Measurements from ENCODE around the gene PPM1H.

PPM1H gene

DNA sequence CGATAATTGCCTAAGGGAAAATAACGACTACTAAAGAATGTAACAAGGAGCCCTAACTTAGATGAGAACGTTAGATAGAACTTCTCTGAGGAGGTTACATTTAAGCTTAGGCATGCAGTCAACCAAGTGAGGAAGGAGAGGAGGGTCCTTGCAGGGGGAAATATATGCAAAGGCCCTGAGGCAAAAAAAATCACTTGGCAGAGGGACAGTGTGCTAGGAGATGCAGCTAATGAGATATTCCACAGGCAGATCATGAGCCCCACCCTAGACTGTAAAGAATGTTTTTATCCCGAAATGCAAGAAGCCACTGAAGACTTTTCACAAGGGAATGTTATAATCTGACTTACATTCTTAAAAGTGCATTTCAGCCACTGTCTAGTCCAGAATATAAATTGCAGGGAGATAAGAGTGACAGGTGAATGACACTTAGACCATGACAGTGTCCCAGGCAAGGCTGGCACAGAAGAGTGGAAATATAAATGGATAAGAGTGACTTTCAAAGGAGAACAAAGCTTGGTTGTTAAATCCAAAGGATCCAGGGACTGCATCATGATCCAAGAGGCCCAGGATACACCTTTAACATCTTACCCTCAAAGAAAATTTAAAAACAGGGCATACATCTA is 61.0 kb downstream of the PPM1H start:
- DNase-seq (ENCODE audit: low spot score): no peak

DNA sequence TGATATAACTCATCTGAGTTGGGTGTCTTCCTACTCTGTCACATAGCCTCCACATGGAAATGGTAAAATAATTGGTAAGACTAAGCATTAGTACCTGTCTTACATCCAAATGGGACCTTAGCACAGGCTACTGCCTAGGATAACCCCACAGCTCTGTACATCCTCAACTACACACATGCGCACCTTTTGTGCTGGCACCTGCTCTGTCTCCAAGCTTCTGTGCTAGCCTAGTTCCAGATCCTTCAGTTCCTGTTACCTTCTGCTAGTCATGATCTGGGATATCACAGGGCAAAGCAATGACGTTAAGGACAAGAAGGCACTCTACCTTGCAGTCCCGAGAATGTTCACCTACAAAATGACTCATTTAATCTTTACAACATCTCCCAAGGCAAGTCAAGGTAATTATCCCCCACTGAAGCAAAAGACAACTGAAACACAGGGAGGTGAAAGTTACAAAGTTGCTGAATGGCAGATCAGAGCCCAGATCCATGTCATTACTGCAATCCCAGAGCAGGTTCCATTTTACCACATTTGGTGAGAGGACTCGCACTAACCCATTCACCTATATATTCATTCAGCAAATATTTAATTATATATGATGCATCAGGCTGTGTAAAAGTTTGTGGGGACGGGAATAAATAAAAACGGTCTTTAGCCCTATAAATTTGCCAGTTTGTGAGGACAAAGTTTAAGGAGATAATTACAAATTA is 61.7 kb downstream of the PPM1H start:
- DNase-seq (ENCODE audit: low spot score): no peak

DNA sequence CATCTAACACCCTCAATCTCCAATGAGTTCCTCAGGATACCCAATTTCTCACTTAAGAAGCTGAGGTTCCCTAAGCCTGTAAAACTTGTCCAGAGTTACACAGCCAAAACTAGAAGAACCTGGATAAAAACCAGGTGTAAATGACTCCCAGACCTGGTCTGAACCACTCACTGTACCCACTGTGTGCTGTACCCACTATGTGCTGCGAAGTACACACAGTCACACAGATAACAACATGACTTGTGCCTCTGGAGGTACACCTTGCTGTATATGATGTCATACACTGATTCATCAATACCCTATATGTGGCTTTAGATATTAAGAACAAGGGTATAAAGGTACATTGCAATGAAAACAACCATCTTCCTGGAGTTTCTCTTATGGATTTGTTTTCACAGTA is 66.1 kb downstream of the PPM1H start:
- DNase-seq (ENCODE audit: low spot score): no peak

DNA sequence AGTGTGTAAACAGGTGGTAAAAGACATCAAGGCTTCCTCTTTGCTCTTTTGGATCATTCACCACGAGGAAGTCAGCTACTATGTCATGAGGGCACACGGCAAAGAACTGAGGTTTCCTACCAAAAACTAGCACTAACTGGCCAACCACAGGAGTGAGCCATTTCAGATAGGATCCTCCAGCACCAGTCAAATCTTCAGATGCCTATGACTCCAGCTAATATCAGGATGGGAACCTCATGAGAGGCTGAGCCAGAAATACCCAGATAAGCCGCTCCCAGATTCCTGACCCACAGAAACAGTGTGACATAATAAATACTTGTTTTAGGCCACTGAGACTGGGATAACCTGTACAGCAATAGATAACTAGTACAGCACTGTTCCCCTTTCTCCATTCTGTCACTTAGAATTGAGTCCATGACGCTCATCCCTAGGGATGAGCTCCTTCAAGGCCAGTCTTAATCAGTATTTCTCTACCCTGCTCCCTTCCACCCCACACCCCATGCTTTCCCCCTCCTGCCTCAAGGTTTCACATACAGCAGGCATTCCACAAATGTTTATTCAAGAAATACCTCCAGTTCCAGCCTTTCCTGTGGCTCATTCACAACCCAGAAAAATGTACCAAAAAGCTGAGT is 68.4 kb downstream of the PPM1H start:
- no peak for DNase-seq (ENCODE audit: low spot score)

DNA sequence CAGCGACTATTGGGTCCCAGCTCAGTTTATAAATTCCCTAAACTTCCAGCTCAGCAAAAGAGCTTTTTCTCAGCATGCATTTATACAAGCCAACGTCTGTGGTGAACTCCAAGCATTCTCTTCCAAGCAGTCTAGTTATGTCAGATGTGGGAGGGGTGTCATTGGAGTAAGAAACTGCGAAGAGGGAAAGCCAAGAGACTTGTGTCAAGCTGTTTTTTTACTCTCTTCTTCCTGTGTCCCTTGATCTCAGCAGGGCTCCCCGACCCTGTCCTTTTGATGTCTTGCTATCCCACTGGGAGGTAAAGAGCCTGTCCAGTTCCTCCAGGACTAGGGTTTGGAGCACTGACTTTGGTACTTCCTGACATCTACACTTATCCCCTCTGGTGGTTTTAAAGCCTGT is 69.0 kb downstream of the PPM1H start:
- no peak for DNase-seq (ENCODE audit: low spot score)

DNA sequence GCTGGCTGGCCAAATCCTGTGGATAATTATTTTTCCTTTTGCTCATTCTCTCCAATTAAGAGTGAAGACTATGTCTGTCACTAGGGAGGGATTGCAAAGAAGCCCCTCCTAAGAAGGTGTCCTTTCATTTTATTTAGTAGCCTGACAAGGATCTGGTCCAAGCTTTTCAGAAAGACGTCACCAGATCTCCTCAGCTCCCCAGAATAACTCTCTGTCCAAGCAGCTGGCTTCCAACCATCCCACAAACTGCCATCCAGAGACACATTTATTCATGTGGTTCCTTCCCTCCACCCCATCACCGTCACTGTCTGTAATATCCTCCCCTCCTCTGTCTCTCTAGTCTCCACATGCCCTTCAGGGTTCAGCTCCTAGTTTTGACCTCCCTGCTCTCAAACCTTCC is 69.9 kb downstream of the PPM1H start:
- DNase-seq (ENCODE audit: low spot score): no peak

DNA sequence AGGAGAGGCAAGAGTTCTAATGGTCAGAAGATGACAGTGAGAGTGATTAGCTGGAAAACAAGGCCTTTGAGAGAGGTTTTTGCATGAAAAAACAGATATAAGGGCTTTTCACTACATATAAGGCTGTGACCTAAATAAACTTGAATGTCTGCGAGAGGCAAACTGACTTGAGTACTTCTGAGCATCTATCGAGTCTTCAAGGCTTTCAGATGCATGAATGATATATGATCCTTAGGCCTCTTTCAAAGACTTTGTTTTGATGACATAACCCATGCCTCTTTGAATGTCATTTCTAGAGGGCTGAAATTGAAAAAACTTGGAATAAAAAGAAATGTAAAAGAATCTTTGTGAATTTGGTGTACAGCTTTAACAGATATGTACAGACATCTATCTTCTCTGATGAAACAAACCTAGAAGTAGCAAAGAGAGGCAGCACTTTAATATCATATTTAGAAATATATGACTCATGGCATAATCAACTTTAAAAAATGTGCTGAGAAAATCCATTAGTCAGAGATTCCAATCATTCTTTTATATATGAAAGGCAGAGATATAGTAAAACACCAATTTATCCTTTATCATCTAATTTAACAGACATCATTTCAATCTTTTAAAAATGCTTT is 72.6 kb downstream of the PPM1H start:
- DNase-seq (ENCODE audit: low spot score): no peak

DNA sequence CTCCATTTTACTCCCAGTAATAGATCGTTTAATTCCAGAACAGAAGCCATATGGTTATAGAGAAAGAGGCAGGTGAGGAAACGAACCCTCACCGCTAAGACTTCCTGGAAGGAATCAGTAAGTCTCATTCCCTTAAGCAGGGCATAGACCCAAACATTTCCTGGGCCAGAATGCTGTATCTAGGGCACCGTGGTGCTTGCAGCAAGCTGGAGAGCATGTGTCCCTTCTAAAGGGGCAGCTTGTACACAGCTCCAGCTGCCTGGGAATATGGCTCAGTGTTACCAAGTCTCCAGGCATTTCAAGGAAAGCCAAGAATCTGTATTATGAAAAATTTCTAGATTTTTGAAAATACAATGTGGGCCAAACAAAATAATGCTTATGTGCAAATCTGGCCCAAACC is 73.4 kb downstream of the PPM1H start:
- DNase-seq (ENCODE audit: low spot score): no peak

DNA sequence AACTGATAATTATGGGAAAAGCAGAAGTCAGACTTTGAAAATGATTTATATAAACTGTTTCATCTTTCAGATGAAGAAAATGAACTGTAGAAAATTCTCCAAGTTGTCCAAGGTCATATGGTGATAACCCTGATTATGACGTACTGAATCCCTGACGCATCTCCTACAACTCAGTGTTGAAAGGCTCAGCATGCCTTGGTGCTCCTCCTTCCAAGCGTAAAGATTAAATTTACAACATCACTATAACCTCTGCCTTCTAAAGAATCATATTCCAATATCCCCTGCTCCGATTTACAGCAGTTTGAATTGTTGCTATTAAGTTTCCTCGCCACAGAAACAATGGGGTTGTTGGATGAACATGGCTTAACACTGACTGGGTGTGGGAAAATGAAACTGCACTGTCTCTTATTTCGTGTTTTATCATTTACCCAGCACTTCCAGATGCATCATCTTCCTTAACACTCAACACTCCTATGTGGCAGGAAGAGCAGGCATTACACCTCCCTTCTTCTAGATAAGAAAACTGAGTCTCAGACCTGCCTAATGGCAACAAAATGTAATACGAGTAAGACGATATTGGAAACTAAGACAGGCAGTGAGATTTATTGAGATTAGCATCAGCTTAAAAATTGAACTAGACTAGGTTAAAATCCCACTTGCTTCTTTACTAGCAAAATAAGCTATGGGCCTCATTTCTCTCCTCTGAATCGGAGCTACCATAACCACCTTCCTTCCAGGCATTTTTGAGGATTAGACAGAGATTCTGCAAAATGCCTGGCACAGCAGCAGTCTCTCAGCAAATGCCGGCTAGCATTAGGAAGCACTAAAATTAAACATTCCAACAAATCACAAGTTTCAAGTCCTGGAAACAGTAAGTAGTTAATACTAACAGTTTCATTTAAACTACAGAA is 74.2 kb downstream of the PPM1H start:
- no peak for DNase-seq (ENCODE audit: low spot score)

DNA sequence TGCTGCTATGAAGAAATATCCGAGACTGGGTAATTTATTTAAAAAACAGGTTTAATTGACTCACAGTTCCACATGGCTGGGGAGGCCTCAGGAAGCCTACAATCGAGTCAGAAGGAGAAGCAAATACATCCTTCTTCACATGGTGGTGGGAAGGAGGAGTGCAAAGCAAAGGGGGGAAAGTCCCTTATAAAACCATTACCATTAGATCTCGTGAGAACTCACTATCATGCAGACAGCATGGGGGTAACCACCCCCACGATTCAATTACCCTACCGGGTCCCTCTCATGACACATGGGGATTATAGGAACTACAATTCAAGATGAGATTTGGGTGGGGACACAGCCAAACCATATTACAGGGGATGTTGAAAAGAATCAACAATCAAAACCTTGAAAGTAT is 74.9 kb downstream of the PPM1H start:
- no peak for DNase-seq (ENCODE audit: low spot score)

DNA sequence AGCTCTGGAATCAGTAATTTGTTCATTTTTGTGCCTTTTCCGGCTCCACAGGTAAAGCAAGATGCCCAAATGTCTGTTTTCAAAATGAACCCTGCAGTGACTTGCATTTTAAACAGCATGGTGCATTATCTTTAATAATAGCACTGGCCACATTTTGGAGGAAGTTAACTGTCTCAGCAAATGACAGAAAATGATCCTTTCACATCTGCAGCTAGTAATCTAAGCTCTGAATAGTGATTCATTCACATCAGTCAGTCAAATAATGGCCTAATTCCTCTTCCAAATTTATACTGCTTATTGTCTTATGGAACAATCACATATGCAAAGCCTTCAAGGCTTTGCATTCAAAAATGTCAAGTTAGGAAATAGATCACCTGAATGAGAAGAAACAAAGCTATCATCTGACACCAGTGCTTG is 75.6 kb downstream of the PPM1H start:
- no peak for DNase-seq (ENCODE audit: low spot score)

DNA sequence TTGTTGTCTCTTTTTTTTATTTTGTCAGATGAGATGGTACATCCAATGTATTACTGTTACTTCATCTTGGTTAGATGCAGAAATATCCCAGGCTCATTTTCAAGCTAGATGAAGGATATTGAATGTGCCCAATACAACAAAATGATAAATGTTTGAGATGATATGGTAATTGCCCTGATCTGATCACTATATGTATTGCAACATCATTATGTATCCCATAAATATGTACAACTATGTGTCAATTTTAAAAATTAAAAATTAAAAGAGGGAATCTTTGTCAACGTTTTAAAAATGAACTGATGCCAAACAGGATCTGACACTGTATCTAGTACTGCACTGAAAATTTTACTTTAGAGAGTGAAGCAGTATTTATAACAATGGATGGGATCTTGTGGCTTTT is 78.5 kb downstream of the PPM1H start:
- DNase-seq (ENCODE audit: low spot score): no peak

DNA sequence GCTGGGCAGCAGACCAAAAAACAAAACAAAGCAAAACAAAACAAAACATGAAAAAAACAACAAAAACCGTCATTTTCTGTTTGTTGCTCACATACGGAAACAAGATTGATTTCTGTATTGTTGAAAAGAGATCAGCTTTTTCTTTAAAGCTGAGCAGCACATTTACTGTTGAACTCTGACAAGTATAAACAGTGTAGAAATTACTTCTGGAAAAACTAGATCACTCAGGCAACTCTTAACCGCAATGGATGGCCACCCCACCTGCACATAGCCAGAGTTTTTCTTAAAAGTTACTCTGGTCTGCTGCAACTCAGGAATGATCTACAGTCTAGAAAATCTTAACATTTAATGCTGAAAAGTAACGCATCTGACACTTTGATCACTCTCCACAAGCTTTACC is 80.9 kb downstream of the PPM1H start:
- no peak for DNase-seq (ENCODE audit: low spot score)

DNA sequence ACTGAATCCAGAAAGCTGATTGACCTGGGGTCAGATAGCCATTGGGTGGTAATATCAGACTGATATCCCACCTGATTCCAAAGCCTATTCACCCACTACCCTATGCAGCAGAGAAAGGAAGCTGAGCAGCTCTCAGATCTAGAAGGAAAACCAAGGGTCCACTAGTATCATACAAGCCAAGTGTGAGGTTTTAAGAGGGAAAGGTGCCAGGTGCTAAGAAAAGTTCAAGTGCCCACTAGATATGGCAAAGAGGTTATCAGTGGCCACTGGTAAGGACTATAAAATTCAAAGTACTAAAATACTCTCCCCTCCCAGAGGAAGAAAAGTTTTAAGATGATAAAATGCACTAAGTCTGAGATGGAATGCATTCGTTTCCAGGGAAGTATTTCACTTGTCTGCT is 85.6 kb downstream of the PPM1H start:
- no peak for DNase-seq (ENCODE audit: low spot score)

DNA sequence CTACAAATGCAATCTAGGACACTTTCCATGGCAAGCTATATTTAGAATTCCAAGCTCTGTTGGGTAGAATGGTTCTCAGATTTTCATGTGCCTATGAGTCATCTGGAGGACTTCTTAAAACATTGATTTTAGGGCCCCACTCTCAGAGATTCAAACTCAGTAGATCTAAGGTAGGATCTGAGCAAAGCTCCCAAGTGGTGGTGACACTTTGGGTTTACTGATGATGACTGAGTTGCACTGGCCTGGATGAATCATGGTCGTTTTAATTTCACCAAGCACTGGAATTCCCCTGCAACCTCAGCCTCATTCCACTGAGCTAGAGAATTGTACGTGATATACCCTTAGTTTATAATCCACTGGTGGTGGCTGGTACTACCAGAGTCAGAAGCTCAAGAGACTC is 86.5 kb downstream of the PPM1H start:
- DNase-seq (ENCODE audit: low spot score): no peak

DNA sequence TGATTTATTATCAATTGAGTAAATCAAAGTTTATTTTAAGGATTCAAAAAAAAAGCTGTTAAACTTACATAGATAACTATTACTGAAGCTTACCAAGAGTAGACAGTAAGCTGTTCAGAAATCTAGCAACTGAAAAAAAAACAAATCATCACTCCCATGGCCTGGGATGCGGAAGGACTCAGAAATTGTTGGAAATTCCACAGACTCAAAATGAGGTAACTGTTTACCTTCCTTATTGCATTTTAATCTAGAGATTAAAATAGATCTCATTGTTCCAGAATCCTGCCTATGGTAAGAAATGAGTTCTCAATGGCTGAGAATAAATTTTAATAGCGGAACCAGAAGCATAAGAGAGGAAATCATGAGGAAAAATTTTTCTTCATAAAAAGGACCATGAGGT is 87.2 kb downstream of the PPM1H start:
- DNase-seq (ENCODE audit: low spot score): no peak

DNA sequence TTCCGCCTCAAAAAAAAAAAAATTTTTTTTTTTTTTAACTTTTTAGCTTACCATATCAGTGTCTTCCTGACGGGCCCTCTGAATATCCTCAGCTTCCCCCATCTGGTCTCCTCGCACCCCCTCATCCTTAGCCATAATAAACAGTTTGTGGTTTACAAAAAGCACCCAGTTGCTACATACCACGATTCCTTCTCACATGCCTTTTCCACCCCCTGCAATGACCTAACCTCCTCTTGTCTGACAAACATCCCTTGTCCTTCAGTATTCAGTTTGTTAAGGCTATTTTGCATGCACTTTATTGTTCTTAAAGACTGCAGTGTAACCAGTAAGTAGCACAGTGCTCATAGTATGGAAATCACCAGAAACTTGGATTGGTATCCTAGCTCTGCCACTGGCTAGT is 88.5 kb downstream of the PPM1H start:
- no peak for DNase-seq (ENCODE audit: low spot score)

DNA sequence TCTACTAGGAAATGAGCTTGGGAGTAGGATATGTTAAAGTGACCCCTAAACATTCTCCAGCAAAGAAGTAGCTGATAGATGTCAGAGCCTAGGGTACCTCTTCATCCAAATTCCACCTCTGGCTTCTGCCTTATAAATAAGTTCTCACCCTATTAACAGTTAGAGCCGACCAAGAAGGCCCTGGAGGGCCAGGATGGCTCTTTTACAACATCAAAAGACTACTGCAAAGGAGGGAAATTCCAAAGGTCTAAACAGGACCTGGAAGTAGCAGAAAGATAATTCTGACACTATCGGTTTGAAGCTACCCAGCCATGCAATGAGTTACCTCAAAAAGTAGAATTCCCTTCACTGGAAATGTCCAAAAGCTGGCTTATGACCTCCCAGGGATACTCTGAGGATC is 90.0 kb downstream of the PPM1H start:
- DNase-seq (ENCODE audit: low spot score): no peak

DNA sequence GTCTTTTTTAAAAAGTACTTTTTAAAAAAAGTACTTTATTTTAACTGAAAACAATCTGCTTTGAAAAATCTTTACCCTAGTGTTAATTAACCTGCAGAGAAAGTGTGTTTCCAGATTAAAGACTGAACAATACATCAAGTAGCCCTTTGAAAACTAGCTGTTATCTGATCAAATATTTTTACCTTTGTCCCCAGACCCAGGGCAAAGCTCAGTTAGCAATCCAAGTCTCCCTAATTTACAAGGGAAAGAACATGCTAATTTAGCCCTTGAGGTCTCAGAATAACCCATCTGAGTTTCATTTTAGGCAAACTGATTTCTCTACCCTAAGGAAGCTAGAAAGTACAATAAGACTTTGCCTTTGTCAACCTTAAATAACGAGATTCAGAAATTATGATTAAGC is 91.2 kb downstream of the PPM1H start:
- no peak for DNase-seq (ENCODE audit: low spot score)

DNA sequence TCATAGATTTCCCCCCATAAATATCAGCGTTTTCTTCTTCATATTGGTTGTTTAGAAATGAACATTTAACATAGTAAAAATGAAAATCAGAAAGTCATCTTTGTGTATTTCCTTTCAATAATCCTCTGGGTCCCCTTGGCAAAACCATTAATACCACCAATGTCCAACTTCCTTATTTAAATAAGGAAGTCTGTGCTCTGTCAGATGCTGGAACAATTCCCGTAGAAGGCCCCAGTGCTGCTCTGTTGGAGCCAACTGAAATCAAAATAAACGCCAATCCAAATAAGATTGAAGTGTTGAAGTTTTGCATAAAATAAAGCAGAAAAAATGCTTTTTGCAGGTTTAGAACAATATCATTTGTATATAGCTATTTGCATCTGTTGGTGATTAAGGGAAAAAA is 93.1 kb downstream of the PPM1H start:
- DNase-seq (ENCODE audit: low spot score): no peak

DNA sequence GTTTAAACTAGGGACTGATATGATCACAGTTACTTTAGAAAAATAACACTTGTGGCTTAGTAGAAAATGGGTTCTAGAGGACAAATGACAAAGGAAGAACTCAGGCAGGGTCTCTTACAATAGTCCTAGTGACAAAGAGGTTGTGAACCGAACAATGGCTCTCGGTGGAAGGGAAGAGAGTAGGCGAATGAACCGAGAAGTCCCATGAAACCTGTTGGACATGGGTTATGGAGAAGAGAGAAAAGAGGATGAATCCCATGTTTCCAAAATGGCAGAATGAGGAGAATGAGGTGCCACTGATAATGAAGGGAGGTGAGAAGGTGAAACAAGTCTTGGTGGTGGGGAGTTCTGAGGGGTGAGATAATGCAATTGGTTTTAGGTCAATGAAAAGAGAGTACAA is 94.1 kb downstream of the PPM1H start:
- no peak for DNase-seq (ENCODE audit: low spot score)
